CD4-positive, alpha-beta memory T cell (primary cell): Measurements from ENCODE around the gene PELI2. TPM values are rescaled to one million over a fixed set of nuclear protein-coding genes. Genes with fewer than 3 reads are reported as not detected.

Experiments
- CTCF ChIA-PET: fragments of 350-600 bp; sonication (Branson Sonifier 250); formaldehyde crosslinking; loops from one replicate; lab custom pipeline; 2021; ENCODE audit warnings: inconsistent platforms; ENCODE audit not compliant: partially characterized antibody; lab: Charles Lee
- POLR2A ChIA-PET: fragments of 350-600 bp; sonication (Branson Sonifier 250); formaldehyde crosslinking; loops from one replicate; lab custom pipeline; 2021; ENCODE audit not compliant: partially characterized antibody; lab: Charles Lee
- DNase-seq, 5 donors: peaks; one replicate each; pipeline versions ENCODE4 v3.0.0 to v3.0.0-alpha.2; 2020 to 2022; ENCODE audit warnings: mixed read lengths in 1 of 5
- H3K27ac ChIP-seq: one replicate; pipeline ENCODE4 v1.7.0; 2013; ENCODE audit warnings: low read depth, low read length
- H3K27me3 ChIP-seq: 2 replicates; pipeline ENCODE4 v1.7.0; 2013; ENCODE audit warnings: mild to moderate bottlenecking, low read length, moderate library complexity; ENCODE audit not compliant: insufficient read depth
- H3K36me3 ChIP-seq: 2 replicates; pipeline ENCODE4 v1.7.0; 2013; ENCODE audit warnings: mild to moderate bottlenecking, low read length, moderate library complexity; ENCODE audit not compliant: insufficient read depth
- H3K4me1 ChIP-seq: 2 replicates; pipeline ENCODE4 v1.7.0; 2013; ENCODE audit warnings: mild to moderate bottlenecking, low read length, moderate library complexity; ENCODE audit not compliant: insufficient read depth
- H3K4me3 ChIP-seq, 2 donors: one replicate each; pipeline ENCODE4 v1.7.0; 2013; ENCODE audit warnings: low read length in 2 of 2, mild to moderate bottlenecking in 1 of 2
- H3K9me3 ChIP-seq, 2 donors: one replicate each; pipeline ENCODE4 v1.7.0; 2013; ENCODE audit warnings: low read length in 2 of 2, control low read depth in 1 of 2; ENCODE audit not compliant: control insufficient read depth in 1 of 2
- H3K27ac Mint-ChIP-seq, 7 donors: one replicate each; pipeline ENCODE4 v1.8.0; 2020 to 2021; ENCODE audit warnings: mixed read lengths in 7 of 7, mild to moderate bottlenecking in 6 of 7, inconsistent platforms in 3 of 7, moderate library complexity in 3 of 7
- H3K27me3 Mint-ChIP-seq, 2 donors: one replicate each; pipeline ENCODE4 v1.8.0; 2020 to 2021; ENCODE audit warnings: mixed read lengths in 2 of 2
- H3K36me3 Mint-ChIP-seq, 2 donors: one replicate each; pipeline ENCODE4 v1.8.0; 2020 to 2021; ENCODE audit warnings: mixed read lengths in 2 of 2, inconsistent platforms in 1 of 2, mild to moderate bottlenecking in 1 of 2
- H3K4me1 Mint-ChIP-seq, 4 donors: one replicate each; pipeline ENCODE4 v1.8.0; 2020 to 2021; ENCODE audit warnings: mixed read lengths in 4 of 4, mild to moderate bottlenecking in 1 of 4
- H3K4me3 Mint-ChIP-seq, 8 donors: one replicate each; pipeline ENCODE4 v1.8.0; 2020 to 2021; ENCODE audit warnings: mixed read lengths in 8 of 8, mild to moderate bottlenecking in 7 of 8, moderate library complexity in 6 of 8, inconsistent platforms in 3 of 8
- H3K9me3 Mint-ChIP-seq, 8 donors: one replicate each; pipeline ENCODE4 v1.8.0; 2020 to 2021; ENCODE audit warnings: mixed read lengths in 8 of 8, mild to moderate bottlenecking in 5 of 8, inconsistent platforms in 3 of 8, moderate library complexity in 1 of 8
- intact Hi-C: fragments of 100-400 bp; cut with micrococcal nuclease; formaldehyde crosslinking; loops from one replicate; pipeline ENCODE4 v1.15.1; 2023
- polyA plus RNA-seq, 2 donors: library from polyadenylated mRNA; unstranded; fragments of 300-500 nt; fragmentation: Illumina TruSeq; gene quantifications; one replicate each; pipeline ENCODE4 v1.2.3, GENCODE V29; 2021
- total RNA-seq, 2 experiments: library from RNA; stranded (reverse); gene quantifications; one replicate each; pipeline ENCODE4 v1.2.3, GENCODE V29; 2021

The PELI2 gene
- total and polyA plus RNA-seq, 4 experiments from 2014 or later, result 1.2 to 16.4 (median 7.8) TPM

DNA sequence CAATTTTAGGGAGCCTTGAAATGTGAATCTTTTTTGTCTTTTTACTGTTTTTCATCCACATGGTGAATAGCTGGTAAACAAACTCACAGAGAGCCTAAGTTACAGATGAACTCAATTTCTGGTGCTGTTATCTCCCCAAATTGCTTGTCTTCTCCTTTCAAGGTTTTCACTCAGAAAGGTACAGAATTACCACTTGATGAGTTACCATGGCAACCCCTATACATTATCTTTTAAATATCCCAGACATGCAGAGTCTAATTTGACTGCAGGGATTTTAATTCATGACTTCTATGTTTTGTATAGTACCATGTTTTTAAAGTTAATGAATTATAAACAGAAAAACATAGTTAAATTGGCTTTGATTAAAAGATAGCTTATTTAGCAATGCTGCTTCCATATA lies 203.7 kb downstream of the PELI2 start:
- Histone ChIP-seq H3K9me3 (no peaks in the 10 kb centered on the region), H3K4me1 (no peaks in the 10 kb centered on the region), H3K4me3 (no peak overlapping the region), H3K27ac (no peak overlapping the region), H3K27me3 (no peaks in the 10 kb centered on the region), H3K36me3 (no peaks in the 10 kb centered on the region)
- H3K4me3 Mint-ChIP-seq, result no peak overlapping the region
- no peak overlapping the region for H3K27ac Mint-ChIP-seq
- ChIA-PET POLR2A (no interaction called here), CTCF (no interaction called here)
- H3K27me3 Mint-ChIP-seq, result peaks cover 0 to 4% of the 10 kb centered on the region in 2 donors
- no peaks in the 10 kb centered on the region for H3K4me1 Mint-ChIP-seq
- peaks cover 0 to 5% (median 1%) of the 10 kb centered on the region in 8 donors for H3K9me3 Mint-ChIP-seq
- peaks cover 2 to 6% of the 10 kb centered on the region in 2 donors for H3K36me3 Mint-ChIP-seq
- intact Hi-C loops, result no loop called here
- no peak for DNase-seq

GRCh38 chr14:56322531-56322930 lies 204.3 kb downstream of the PELI2 start:
- H3K27ac ChIP-seq, result no peak overlapping the region

GRCh38 chr14:56324454-56324853 lies 206.2 kb downstream of the PELI2 start:
- H3K9me3 ChIP-seq, result no peaks in the 10 kb centered on the region
- Mint-ChIP-seq H3K4me1 (no peaks in the 10 kb centered on the region), H3K36me3 (no peaks in the 10 kb centered on the region), H3K4me3 (no peak overlapping the region), H3K27ac (no peak overlapping the region), H3K9me3 (peaks cover 0 to 2% (median under 1%) of the 10 kb centered on the region in 8 donors), H3K27me3 (peaks cover 0 to 4% of the 10 kb centered on the region in 2 donors)
- ChIA-PET POLR2A (no interaction called here), CTCF (interaction anchor here (1.1 to 1.9 kb wide), 2 partner anchors 16 to 593 kb away, joined by 5 to 7 read pairs; no protein-coding TSS in a partner anchor)
- H3K36me3 ChIP-seq, result no peaks in the 10 kb centered on the region
- no peaks in the 10 kb centered on the region for H3K4me1 ChIP-seq
- DNase-seq, result no peak
- no peak overlapping the region for H3K4me3 ChIP-seq
- intact Hi-C loops, result no loop called here
- H3K27ac ChIP-seq, result no peak overlapping the region
- no peaks in the 10 kb centered on the region for H3K27me3 ChIP-seq

More at GRCh38 chr14:56322531-56322930, 204.3 kb downstream of the PELI2 start:
- Histone ChIP-seq H3K4me3 (no peak overlapping the region), H3K9me3 (no peaks in the 10 kb centered on the region), H3K4me1 (no peaks in the 10 kb centered on the region), H3K36me3 (no peaks in the 10 kb centered on the region), H3K27me3 (no peaks in the 10 kb centered on the region)
- CTCF ChIA-PET, result no interaction called here
- no peaks in the 10 kb centered on the region for H3K4me1 Mint-ChIP-seq
- intact Hi-C loops, result no loop called here
- H3K27ac Mint-ChIP-seq, result peak overlapping the region in 1 of 7 donors; percentile 5
- H3K27me3 Mint-ChIP-seq, result peaks cover 0 to 4% of the 10 kb centered on the region in 2 donors
- H3K4me3 Mint-ChIP-seq, result no peak overlapping the region
- H3K9me3 Mint-ChIP-seq, result peaks cover 0 to 5% (median 1%) of the 10 kb centered on the region in 8 donors
- POLR2A ChIA-PET, result no interaction called here
- H3K36me3 Mint-ChIP-seq, result peaks cover 2 to 6% of the 10 kb centered on the region in 2 donors
- DNase-seq, result no peak

DNA sequence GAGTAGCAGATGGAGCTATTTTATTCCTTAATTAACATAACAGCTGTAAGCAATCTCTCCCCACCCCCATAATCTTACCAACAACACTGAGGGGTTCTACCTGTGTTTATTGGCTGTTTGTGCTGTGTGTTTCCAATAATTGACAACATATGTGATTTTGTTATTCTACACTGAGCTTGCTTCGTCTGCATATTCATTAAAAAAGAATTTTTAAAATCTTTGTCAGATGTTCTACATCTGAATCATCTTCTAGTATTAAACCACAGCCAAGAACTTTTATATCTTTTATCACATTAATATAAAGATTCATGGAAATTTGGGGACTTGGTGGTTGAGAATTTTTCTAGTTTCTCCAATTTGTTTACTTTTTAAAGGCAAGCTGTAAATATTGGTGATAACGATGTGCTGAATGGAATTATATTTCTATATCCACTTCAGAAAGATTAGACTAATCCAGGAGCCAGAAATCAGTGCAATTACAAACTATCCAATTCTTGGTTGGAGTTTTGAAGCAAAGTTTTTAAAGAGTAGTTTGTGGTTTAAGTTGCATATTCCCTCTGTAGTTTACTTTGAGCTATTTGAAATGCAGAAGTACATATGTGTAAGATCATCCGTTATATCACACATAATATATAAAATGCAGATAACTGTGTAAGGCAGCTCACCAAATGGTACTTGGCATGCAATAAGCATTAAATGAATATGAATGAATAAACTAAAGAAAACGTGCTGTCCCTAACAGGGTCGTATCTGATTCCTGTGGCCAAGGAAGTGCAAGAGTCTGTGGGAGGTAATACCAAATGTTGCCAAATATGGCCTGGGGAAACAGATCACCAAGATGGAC lies 206.9 kb downstream of the PELI2 start:
- H3K4me3 Mint-ChIP-seq, result no peak overlapping the region
- no peaks in the 10 kb centered on the region for H3K36me3 ChIP-seq
- H3K27me3 Mint-ChIP-seq, result peaks cover 0 to 4% of the 10 kb centered on the region in 2 donors
- CTCF ChIA-PET, result interaction anchor here (1.1 to 1.9 kb wide), 2 partner anchors 15 to 594 kb away, joined by 5 to 7 read pairs; no protein-coding TSS in a partner anchor
- peaks cover 0 to 2% (median 0%) of the 10 kb centered on the region in 8 donors for H3K9me3 Mint-ChIP-seq
- H3K4me3 ChIP-seq, result no peak overlapping the region
- no peaks in the 10 kb centered on the region for H3K4me1 Mint-ChIP-seq
- H3K27me3 ChIP-seq, result no peaks in the 10 kb centered on the region
- no peak for DNase-seq
- intact Hi-C loops, result no loop called here
- H3K36me3 Mint-ChIP-seq, result no peaks in the 10 kb centered on the region
- no peak overlapping the region for H3K27ac ChIP-seq
- H3K9me3 ChIP-seq, result no peaks in the 10 kb centered on the region
- no peak overlapping the region for H3K27ac Mint-ChIP-seq
- no peaks in the 10 kb centered on the region for H3K4me1 ChIP-seq
- POLR2A ChIA-PET, result no interaction called here

DNA sequence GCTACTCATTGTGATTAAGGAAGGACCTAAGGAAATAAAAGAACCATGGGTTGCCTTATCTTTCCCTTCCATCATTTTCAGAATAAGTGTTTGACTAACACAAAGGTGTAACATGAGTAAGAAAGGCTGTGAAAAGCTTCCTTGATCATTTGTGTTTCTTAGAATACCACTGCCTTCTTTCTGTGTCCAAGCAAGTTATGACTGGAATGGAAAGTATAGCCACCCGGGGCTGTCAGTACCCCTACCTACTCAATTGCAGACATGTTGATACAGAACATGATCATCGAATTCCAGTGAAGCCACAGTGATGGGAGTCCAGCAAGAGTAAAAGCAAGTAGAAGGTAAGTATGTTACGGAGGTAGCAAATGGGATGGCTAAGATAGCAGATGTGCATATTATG lies 209.8 kb downstream of the PELI2 start:
- H3K9me3 Mint-ChIP-seq, result peaks cover 0 to 2% (median 0%) of the 10 kb centered on the region in 8 donors
- Histone ChIP-seq H3K4me1 (no peaks in the 10 kb centered on the region), H3K4me3 (no peak overlapping the region), H3K9me3 (no peaks in the 10 kb centered on the region), H3K27me3 (no peaks in the 10 kb centered on the region), H3K36me3 (no peaks in the 10 kb centered on the region), H3K27ac (no peak overlapping the region)
- intact Hi-C loops, result no loop called here
- POLR2A ChIA-PET, result no interaction called here
- no peak overlapping the region for H3K4me3 Mint-ChIP-seq
- H3K27me3 Mint-ChIP-seq, result peaks cover 0 to 1% of the 10 kb centered on the region in 2 donors
- peaks cover 0 to 6% (median 1%) of the 10 kb centered on the region in 4 donors for H3K4me1 Mint-ChIP-seq
- H3K27ac Mint-ChIP-seq, result no peak overlapping the region
- no peaks in the 10 kb centered on the region for H3K36me3 Mint-ChIP-seq
- DNase-seq, result no peak
- CTCF ChIA-PET, result no interaction called here

- ChIA-PET POLR2A (no interaction called here), CTCF (no interaction called here)
- H3K27me3 Mint-ChIP-seq, result peaks cover 0 to 1% of the 10 kb centered on the region in 2 donors
Observed at GRCh38 chr14:56331592-56332216, 213.5 kb downstream of the PELI2 start.

More at GRCh38 chr14:56331592-56332216, 213.5 kb downstream of the PELI2 start:
- Mint-ChIP-seq H3K36me3 (no peaks in the 10 kb centered on the region), H3K4me1 (peaks cover 3 to 10% (median 6%) of the 10 kb centered on the region in 4 donors), H3K4me3 (no peak overlapping the region), H3K27ac (no peak overlapping the region), H3K9me3 (peaks cover 0 to 2% (median 0%) of the 10 kb centered on the region in 8 donors)
- Histone ChIP-seq H3K9me3 (no peaks in the 10 kb centered on the region), H3K27me3 (no peaks in the 10 kb centered on the region), H3K36me3 (no peaks in the 10 kb centered on the region), H3K4me1 (no peaks in the 10 kb centered on the region), H3K27ac (no peak overlapping the region), H3K4me3 (no peak overlapping the region)
- intact Hi-C loops, result no loop called here
- DNase-seq, result no peak
